MM.1S (cell line): Measurements from ENCODE around the gene SRD5A3.
A peak's percentile ranks its signal among the peaks of the same experiment; 100 is the strongest.

ENCODE experiments used
- DNase-seq: peaks from one replicate; pipeline ENCODE4 v3.0.0-alpha.2; 2015
- H2AFZ ChIP-seq: fragments of 300-600 bp; sonication (generic); 2 replicates; pipeline ENCODE4 v1.6.0; 2016; ENCODE audit warnings: antibody characterized with exemption, low read length
- H3F3A ChIP-seq: fragments of 300-600 bp; sonication (generic); 2 replicates; pipeline ENCODE4 v1.6.1; 2016; ENCODE audit warnings: mild to moderate bottlenecking, antibody characterized with exemption, low read length, moderate library complexity, mixed read lengths; ENCODE audit not compliant: insufficient read depth
- H3K27ac ChIP-seq: fragments of 300-600 bp; sonication (generic); 2 replicates; pipeline ENCODE4 v1.5.1; 2016; ENCODE audit warnings: mild to moderate bottlenecking, low read length
- H3K27me3 ChIP-seq: fragments of 300-600 bp; sonication (generic); replicated peaks from 2 replicates; pipeline ENCODE4 v1.6.0; 2016; ENCODE audit warnings: low read length; ENCODE audit not compliant: insufficient read depth
- H3K36me3 ChIP-seq: fragments of 300-600 bp; sonication (generic); replicated peaks from 2 replicates; pipeline ENCODE4 v1.6.1; 2016; ENCODE audit warnings: mild to moderate bottlenecking, low read length, mixed read lengths; ENCODE audit not compliant: insufficient read depth
- H3K4me1 ChIP-seq: fragments of 300-600 bp; sonication (generic); 2 replicates; pipeline ENCODE4 v1.6.1; 2016; ENCODE audit warnings: low read length, mixed read lengths
- H3K4me2 ChIP-seq: fragments of 300-600 bp; sonication (generic); 2 replicates; pipeline ENCODE4 v1.6.0; 2016; ENCODE audit warnings: low read depth, low read length
- H3K4me3 ChIP-seq: fragments of 300-600 bp; sonication (generic); 2 replicates; pipeline ENCODE4 v1.5.1; 2016; ENCODE audit warnings: low read length, mixed read lengths
- H3K79me2 ChIP-seq: fragments of 300-600 bp; sonication (generic); 2 replicates; pipeline ENCODE4 v1.6.1; 2016; ENCODE audit warnings: mixed run types, low read length, mixed read lengths
- H3K9ac ChIP-seq: fragments of 300-600 bp; sonication (generic); 2 replicates; pipeline ENCODE4 v1.6.1; 2016; ENCODE audit warnings: low read length, mixed read lengths
- H3K9me2 ChIP-seq: fragments of 300-600 bp; sonication (generic); replicated peaks from 2 replicates; pipeline ENCODE4 v1.6.1; 2016; ENCODE audit warnings: mild to moderate bottlenecking, low read length, mixed read lengths; ENCODE audit not compliant: insufficient read depth
- H3K9me3 ChIP-seq: fragments of 300-600 bp; sonication (generic); replicated peaks from 2 replicates; pipeline ENCODE4 v1.6.1; 2016; ENCODE audit warnings: mild to moderate bottlenecking, low read length, mixed read lengths; ENCODE audit not compliant: insufficient read depth
- H4K20me1 ChIP-seq: fragments of 300-600 bp; sonication (generic); 2 replicates; pipeline ENCODE4 v1.6.1; 2016; ENCODE audit warnings: mild to moderate bottlenecking, low read length, moderate library complexity, mixed read lengths; ENCODE audit not compliant: insufficient read depth
- EZH2 ChIP-seq: fragments of 300-600 bp; sonication (generic); optimal IDR thresholded peaks from 2 replicates; pipeline ENCODE3; 2017; ENCODE audit warnings: low read depth, mild to moderate bottlenecking, antibody characterized with exemption, low read length, mixed read lengths
- EZH2phosphoT487 ChIP-seq: fragments of 300-600 bp; sonication (generic); IDR thresholded peaks from 2 replicates; pipeline ENCODE4 v1.6.1; 2018; ENCODE audit warnings: antibody characterized with exemption, low read length
- TF ChIP-seq, protein P1 (sequence below): fragments of 300-600 bp; sonication (generic); IDR thresholded peaks from 2 replicates; pipeline ENCODE4 v1.5.1; 2016; ENCODE audit warnings: antibody characterized with exemption, low read length, mixed read lengths

The SRD5A3 gene

GRCh38 chr4:55314141-55314820 is 31.8 kb upstream of the SRD5A3 start:
- H4K20me1 ChIP-seq = no peaks in the 10 kb centered on the region
- H3F3A ChIP-seq = no peaks in the 10 kb centered on the region
- H3K4me2 ChIP-seq = no peak overlapping the region
- H3K27ac ChIP-seq = no peak overlapping the region
- TF ChIP-seq EZH2phosphoT487 (no peak), EZH2 (no peak)
- TF ChIP-seq, protein P1, sequence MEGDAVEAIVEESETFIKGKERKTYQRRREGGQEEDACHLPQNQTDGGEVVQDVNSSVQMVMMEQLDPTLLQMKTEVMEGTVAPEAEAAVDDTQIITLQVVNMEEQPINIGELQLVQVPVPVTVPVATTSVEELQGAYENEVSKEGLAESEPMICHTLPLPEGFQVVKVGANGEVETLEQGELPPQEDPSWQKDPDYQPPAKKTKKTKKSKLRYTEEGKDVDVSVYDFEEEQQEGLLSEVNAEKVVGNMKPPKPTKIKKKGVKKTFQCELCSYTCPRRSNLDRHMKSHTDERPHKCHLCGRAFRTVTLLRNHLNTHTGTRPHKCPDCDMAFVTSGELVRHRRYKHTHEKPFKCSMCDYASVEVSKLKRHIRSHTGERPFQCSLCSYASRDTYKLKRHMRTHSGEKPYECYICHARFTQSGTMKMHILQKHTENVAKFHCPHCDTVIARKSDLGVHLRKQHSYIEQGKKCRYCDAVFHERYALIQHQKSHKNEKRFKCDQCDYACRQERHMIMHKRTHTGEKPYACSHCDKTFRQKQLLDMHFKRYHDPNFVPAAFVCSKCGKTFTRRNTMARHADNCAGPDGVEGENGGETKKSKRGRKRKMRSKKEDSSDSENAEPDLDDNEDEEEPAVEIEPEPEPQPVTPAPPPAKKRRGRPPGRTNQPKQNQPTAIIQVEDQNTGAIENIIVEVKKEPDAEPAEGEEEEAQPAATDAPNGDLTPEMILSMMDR = no peak
- H3K9me2 ChIP-seq = no peaks in the 10 kb centered on the region
- H3K9ac ChIP-seq = no peak overlapping the region
- H3K27me3 ChIP-seq = no peaks in the 10 kb centered on the region
- DNase-seq = no peak
- no peak overlapping the region for H3K4me3 ChIP-seq
- H2AFZ ChIP-seq = no peak overlapping the region
- H3K4me1 ChIP-seq = no peaks in the 10 kb centered on the region
- no peaks in the 10 kb centered on the region for H3K36me3 ChIP-seq
- H3K79me2 ChIP-seq = no peaks in the 10 kb centered on the region
- no peaks in the 10 kb centered on the region for H3K9me3 ChIP-seq

DNA sequence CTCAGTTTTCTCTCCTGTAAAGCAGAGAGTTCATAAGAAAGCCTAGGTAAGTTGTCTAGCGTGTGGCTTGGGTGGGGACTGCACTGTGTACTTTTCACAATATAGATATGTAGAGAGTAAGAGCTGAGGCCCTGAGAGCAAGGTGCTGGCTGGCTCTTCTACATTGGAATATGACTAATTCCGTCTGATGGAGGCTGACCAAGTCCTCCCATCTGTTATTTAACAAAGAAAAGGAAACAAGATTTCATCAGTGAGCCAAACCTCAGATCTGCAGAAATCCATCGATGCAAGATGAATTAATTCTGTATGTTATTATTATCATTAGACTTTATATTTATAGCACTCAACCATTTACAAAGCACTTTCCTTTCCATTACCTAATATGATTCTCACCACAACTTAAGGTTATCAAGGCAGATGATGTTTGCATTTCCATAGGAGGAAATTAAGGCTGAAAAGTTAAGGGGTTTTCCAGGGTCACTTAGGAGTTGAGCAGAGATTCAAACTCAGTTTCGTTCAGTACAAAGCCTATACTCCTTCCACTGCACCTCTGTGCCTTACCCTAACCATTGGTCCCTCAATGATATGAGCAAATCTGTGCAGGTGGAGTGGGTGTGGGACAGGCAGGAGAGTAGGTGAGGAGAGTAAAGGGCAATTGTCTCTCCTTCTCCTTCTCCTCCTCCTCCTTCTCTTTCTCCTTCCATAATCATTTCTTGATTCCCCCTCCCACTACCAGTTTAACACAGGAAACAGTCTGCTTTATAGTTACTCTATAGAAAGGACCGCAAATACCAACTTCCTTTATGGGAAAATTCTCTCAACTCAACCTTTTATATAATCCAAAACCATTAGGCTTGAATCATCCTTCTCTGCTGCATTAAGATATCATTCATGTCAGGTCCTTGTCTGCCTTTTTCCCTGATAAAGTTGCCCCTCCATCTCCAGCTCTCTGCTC is 27.6 kb upstream of the SRD5A3 start:
- Histone ChIP-seq H3K4me1 (no peaks in the 10 kb centered on the region), H3K4me2 (no peak overlapping the region), H3K36me3 (no peaks in the 10 kb centered on the region), H3K27me3 (no peaks in the 10 kb centered on the region), H3F3A (no peaks in the 10 kb centered on the region), H2AFZ (no peak overlapping the region), H4K20me1 (no peaks in the 10 kb centered on the region), H3K4me3 (no peak overlapping the region), H3K9me2 (no peaks in the 10 kb centered on the region), H3K27ac (no peak overlapping the region), H3K9ac (no peak overlapping the region), H3K79me2 (no peaks in the 10 kb centered on the region), H3K9me3 (no peaks in the 10 kb centered on the region)
- TF ChIP-seq EZH2phosphoT487 (no peak), EZH2 (no peak)
- TF ChIP-seq, protein P1 = no peak
- no peak for DNase-seq

GRCh38 chr4:55321707-55322264 is 24.3 kb upstream of the SRD5A3 start:
- Histone ChIP-seq H3K9me3 (no peaks in the 10 kb centered on the region), H3K79me2 (no peaks in the 10 kb centered on the region), H3K27ac (no peak overlapping the region), H3K9ac (no peak overlapping the region), H3K9me2 (no peaks in the 10 kb centered on the region), H3K4me3 (no peak overlapping the region), H3K27me3 (no peaks in the 10 kb centered on the region), H3K4me1 (no peaks in the 10 kb centered on the region), H4K20me1 (no peaks in the 10 kb centered on the region), H3K36me3 (no peaks in the 10 kb centered on the region), H3F3A (no peaks in the 10 kb centered on the region), H2AFZ (no peak overlapping the region), H3K4me2 (no peak overlapping the region)
- TF ChIP-seq EZH2 = no peak
- TF ChIP-seq, protein P1 = peak; percentile 48
- DNase-seq = peak; percentile 75
